ENCODE results near the gene GRIN1.

Gene GRIN1

GRCh38 chr9:137165250-137165836 is 26.4 kb downstream of the GRIN1 start:
- DNase-seq (ENCODE audit: low read depth): no peak

GRCh38 chr9:137166380-137167229 is 27.7 kb downstream of the GRIN1 start:
- no peak for DNase-seq (ENCODE audit: low read depth)

- no peak for DNase-seq (ENCODE audit: low read depth)
Measured at GRCh38 chr9:137167277-137167746, 28.4 kb downstream of the GRIN1 start.

GRCh38 chr9:137167747-137168572 is 29.0 kb downstream of the GRIN1 start:
- no peak for DNase-seq (ENCODE audit: low read depth)

GRCh38 chr9:137168573-137168903 is 29.6 kb downstream of the GRIN1 start:
- no peak for DNase-seq (ENCODE audit: low read depth)

- DNase-seq (ENCODE audit: low read depth): no peak
Measured at GRCh38 chr9:137168904-137169856, 30.2 kb downstream of the GRIN1 start.

- DNase-seq (ENCODE audit: low read depth): no peak
Measured at GRCh38 chr9:137169896-137170358, 31.0 kb downstream of the GRIN1 start, which contains the start of gene LRRC26. Gene LRRC26 (minus strand): TSS chr9:137170051. CDS start chr9:137169943, 108 bp downstream.

- no peak for DNase-seq (ENCODE audit: low read depth)
Measured at GRCh38 chr9:137170486-137171148, 31.7 kb downstream of the GRIN1 start.

- DNase-seq (ENCODE audit: low read depth): no peak
Measured at GRCh38 chr9:137171149-137171900, 32.4 kb downstream of the GRIN1 start.

- no peak for DNase-seq (ENCODE audit: low read depth)
Measured at GRCh38 chr9:137172901-137173795, 34.2 kb downstream of the GRIN1 start.

GRCh38 chr9:137173796-137174664 is 35.1 kb downstream of the GRIN1 start:
- DNase-seq (ENCODE audit: low read depth): no peak

- DNase-seq (ENCODE audit: low read depth): no peak
Measured at GRCh38 chr9:137174722-137175293, 35.9 kb downstream of the GRIN1 start.

GRCh38 chr9:137175345-137175961 is 36.5 kb downstream of the GRIN1 start:
- DNase-seq (ENCODE audit: low read depth): no peak

GRCh38 chr9:137176302-137177182 is 37.6 kb downstream of the GRIN1 start:
- DNase-seq (ENCODE audit: low read depth): no peak

- DNase-seq (ENCODE audit: low read depth): no peak
Measured at GRCh38 chr9:137178201-137178938, 39.4 kb downstream of the GRIN1 start.

Data from stimulated activated CD8-positive, alpha-beta memory T cell treated with anti-CD3 and anti-CD28 coated beads, Interleukin-12 subunit alpha, Interleukin-12 subunit beta, amount 100 ng/mL, for 1 hour (primary cell).